ENCODE results near the gene CTIF.

GRCh38 chr18:48756511-48757226, 217.8 kb downstream of the CTIF start:
- no peak for TF ChIP-seq POLR2AphosphoS5 (IDR thresholded peaks at IDR 0.05; ENCODE audit: low read depth, low read length)
- no peak for TF ChIP-seq POLR2A (IDR thresholded peaks at IDR 0.05; ENCODE audit: low read depth, low read length)
- TF ChIP-seq SPI1 (IDR thresholded peaks at IDR 0.05; ENCODE audit: low read depth, low read length), result no peak
- TF ChIP-seq POU2F2 (IDR thresholded peaks at IDR 0.05; ENCODE audit: low read depth, low read length), result no peak

Data from GM12891 (cell line).